Nephron progenitor cell (in vitro differentiated cells): ENCODE measurements around the gene RARG.

ENCODE experiments used
- DNase-seq: peaks from one replicate; pipeline ENCODE4 v3.0.0; 2021
- H3K27ac Mint-ChIP-seq: 2 replicates; pipeline ENCODE4 v1.8.0; 2021; ENCODE audit warnings: mild to moderate bottlenecking, moderate library complexity, mixed read lengths
- H3K27me3 Mint-ChIP-seq: 2 replicates; pipeline ENCODE4 v1.8.0; 2021; ENCODE audit warnings: mild to moderate bottlenecking, low read depth, mixed read lengths; ENCODE audit not compliant: poor library complexity
- H3K36me3 Mint-ChIP-seq: 2 replicates; pipeline ENCODE4 v1.8.0; 2021; ENCODE audit warnings: low read depth, mixed read lengths
- H3K4me1 Mint-ChIP-seq: 2 replicates; pipeline ENCODE4 v1.8.0; 2021; ENCODE audit warnings: mixed read lengths
- H3K4me3 Mint-ChIP-seq: 2 replicates; pipeline ENCODE4 v1.8.0; 2021; ENCODE audit warnings: mild to moderate bottlenecking, moderate library complexity, mixed read lengths
- H3K9me3 Mint-ChIP-seq: 2 replicates; pipeline ENCODE4 v1.8.0; 2021; ENCODE audit warnings: mild to moderate bottlenecking, moderate library complexity, mixed read lengths
- CTCF ChIP-seq: fragments of 200-600 bp; sonication (generic); IDR thresholded peaks from 2 replicates; pipeline ENCODE4 v1.5.0; 2021; ENCODE audit warnings: antibody characterized with exemption

Gene RARG

GRCh38 chr12:53239643-53240258 is 7.7 kb upstream of the RARG start:
- Mint-ChIP-seq H3K4me3 (no peak overlapping the region), H3K36me3 (no peaks in the 10 kb centered on the region), H3K27ac (no peak overlapping the region), H3K9me3 (no peaks in the 10 kb centered on the region), H3K27me3 (peaks cover 8% of the 10 kb centered on the region), H3K4me1 (peaks cover 48% of the 10 kb centered on the region)
- TF ChIP-seq CTCF: no peak
- DNase-seq: no peak

- peaks cover 12% of the 10 kb centered on the region for H3K27me3 Mint-ChIP-seq
- H3K27ac Mint-ChIP-seq: no peak overlapping the region
Measured at GRCh38 chr12:53236443-53237111, 4.6 kb upstream of the RARG start.

GRCh38 chr12:53235742-53236442 is 3.9 kb upstream of the RARG start:
- peaks cover 49% of the 10 kb centered on the region for H3K4me1 Mint-ChIP-seq
- H3K27me3 Mint-ChIP-seq: peaks cover 12% of the 10 kb centered on the region
- no peak for DNase-seq
- H3K4me3 Mint-ChIP-seq: no peak overlapping the region
- no peaks in the 10 kb centered on the region for H3K9me3 Mint-ChIP-seq
- peak overlapping the region; percentile 18 for H3K27ac Mint-ChIP-seq
- TF ChIP-seq CTCF: no peak
- no peaks in the 10 kb centered on the region for H3K36me3 Mint-ChIP-seq

More at GRCh38 chr12:53236443-53237111, 4.6 kb upstream of the RARG start:
- no peak for TF ChIP-seq CTCF
- peaks cover 49% of the 10 kb centered on the region for H3K4me1 Mint-ChIP-seq
- H3K36me3 Mint-ChIP-seq: no peaks in the 10 kb centered on the region
- H3K4me3 Mint-ChIP-seq: no peak overlapping the region
- DNase-seq: no peak
- no peaks in the 10 kb centered on the region for H3K9me3 Mint-ChIP-seq

GRCh38 chr12:53235164-53235563 is 3.2 kb upstream of the RARG start:
- no peak for DNase-seq
- Mint-ChIP-seq H3K9me3 (no peaks in the 10 kb centered on the region), H3K4me1 (peaks cover 48% of the 10 kb centered on the region), H3K4me3 (no peak overlapping the region), H3K36me3 (no peaks in the 10 kb centered on the region), H3K27me3 (peaks cover 12% of the 10 kb centered on the region), H3K27ac (no peak overlapping the region)
- TF ChIP-seq CTCF: no peak

- H3K4me3 Mint-ChIP-seq: peak overlapping the region; percentile 70
- DNase-seq: peak; percentile 73
- H3K4me1 Mint-ChIP-seq: peaks cover 53% of the 10 kb centered on the region
- H3K27me3 Mint-ChIP-seq: peaks cover 12% of the 10 kb centered on the region
- no peaks in the 10 kb centered on the region for H3K9me3 Mint-ChIP-seq
- H3K36me3 Mint-ChIP-seq: no peaks in the 10 kb centered on the region
- TF ChIP-seq CTCF: no peak
- H3K27ac Mint-ChIP-seq: peak overlapping the region; percentile 64
Measured at GRCh38 chr12:53234271-53234914, 2.4 kb upstream of the RARG start.
